CD4-positive, alpha-beta T cell treated with Interleukin-12 subunit alpha and Interleukin-12 subunit beta, for 1 hour (primary cell): ENCODE measurements around the gene CRYBG2.
"Not testable (repeated sequence)": the region's sequence is repeated elsewhere in the genome, so short reads cannot be mapped to it uniquely, and the experiment has no call there.

Source experiments
- DNase-seq: peaks from one replicate; pipeline ENCODE4 v3.0.0-alpha.2; 2020

CRYBG2 gene

GRCh38 chr1:26353976-26354820, at the start of gene CRYBG2:
Gene CRYBG2 (minus strand): TSS chr1:26354130. CDS start chr1:26346657, 7,473 bp downstream.
- DNase-seq: no peak

DNA sequence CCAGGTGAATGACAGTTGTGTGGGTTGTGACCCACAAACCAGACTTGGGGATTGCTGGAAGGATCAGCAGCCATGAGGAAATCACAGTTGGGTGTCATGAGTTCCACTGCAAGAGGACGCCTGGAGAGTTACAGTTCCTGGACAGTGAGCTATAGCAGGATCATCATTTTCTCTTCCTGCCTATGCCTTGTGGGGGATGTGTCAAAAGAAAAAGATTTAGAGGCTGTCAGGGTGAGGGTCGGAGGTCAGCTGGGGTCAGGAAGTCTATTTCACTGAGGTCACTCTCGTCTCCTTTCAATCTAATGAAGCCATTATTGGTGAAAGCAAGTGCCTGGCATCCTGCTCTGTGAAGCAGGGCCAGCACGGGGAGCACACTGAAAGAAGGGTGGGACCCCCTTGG, 49.7 kb upstream of the CRYBG2 start:
- DNase-seq: no peak

- DNase-seq: no peak
Measured at GRCh38 chr1:26401891-26402290, 48.0 kb upstream of the CRYBG2 start.

- no peak for DNase-seq
Measured at GRCh38 chr1:26399034-26399433, 45.1 kb upstream of the CRYBG2 start.

DNA sequence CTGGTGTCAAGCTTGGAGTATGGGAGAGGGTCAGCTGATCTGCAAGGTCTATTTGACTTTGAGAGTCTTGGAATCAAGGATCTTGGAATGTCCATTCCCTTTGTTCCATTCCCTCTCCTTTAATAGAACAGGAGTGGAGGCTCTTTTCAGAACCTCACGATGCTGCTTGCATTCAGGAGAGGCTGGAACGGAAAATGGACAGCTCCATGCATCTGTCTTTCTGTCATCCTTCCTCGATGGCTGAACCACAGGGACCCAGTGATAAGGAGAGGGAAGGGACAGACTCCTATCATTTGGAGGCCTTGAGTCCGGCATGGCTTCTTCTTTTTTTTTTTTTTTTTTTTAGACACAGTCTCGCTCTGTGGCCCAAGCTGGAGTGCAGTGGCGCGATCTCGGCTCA, 41.8 kb upstream of the CRYBG2 start:
- no peak for DNase-seq

- peak; percentile 69 for DNase-seq
Measured at GRCh38 chr1:26391450-26391849, 37.5 kb upstream of the CRYBG2 start.

GRCh38 chr1:26389604-26390247, 35.8 kb upstream of the CRYBG2 start:
- DNase-seq: no peak

DNA sequence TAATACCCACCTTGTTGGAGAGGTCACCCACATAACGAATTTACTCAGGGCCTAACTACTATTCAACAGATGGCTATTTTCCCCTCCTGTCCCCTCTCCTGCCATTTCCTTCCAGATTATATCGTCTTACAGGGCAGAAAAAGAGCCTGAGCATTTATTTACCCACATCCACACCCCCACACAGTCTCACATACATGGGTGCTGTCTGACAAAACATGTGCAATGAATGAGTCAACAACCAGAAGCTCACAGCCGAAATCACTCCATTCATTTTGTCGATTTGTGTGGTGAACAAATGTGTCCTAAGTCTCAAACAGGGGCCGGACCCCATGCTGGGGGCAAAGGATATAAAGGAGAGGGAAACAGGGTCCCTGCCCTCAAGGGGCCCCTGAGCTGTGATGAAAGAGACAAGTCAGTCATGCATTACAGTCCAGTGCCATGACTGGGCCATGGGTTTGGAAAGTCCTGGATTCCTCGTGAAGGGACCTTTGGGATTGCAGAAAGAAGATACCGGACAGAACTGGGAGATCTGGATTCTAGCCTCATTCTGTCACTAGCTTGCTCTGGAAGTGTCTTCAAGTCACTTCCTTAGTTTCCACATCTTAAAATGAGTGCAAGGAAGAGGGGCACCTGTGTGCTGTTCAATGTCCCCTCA, 35.0 kb upstream of the CRYBG2 start:
- no peak for DNase-seq

DNA sequence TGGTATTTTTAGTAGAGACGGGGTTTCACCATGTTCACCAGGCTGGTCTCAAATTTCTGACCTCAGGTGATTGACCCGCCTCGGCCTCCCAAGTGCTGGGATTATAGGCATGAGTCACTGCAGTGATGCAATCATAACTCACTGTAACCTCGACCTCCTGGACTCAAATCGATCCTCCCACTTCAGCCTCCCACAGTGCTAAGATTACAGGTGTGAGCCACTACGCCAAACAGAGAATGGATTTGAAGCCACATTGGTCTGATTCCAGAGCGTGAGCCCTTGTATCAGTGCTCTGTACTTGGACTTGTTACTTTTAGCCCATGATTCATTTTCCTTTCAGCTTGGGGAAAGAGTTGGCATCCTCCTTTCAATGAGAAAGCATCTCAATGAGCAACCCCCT, 33.5 kb upstream of the CRYBG2 start:
- DNase-seq: no peak

DNA sequence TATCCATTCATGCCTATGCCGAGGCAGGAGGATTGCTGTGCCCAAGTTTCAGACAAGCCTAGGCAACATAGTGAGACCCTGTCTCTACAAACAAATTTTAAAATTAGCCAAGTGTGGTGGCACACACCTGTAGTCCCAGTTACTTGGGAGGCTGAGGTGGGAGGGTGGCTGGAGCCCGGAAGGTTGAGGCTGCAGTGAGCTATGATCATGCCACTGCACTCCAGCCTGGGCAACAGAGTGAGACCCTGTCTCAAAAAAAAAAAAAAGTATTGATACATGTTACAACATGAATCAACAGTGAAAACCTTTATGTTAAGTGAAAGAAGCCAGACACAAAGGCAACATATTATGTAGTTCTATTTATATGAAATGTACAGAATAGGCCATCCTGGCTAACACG, 31.1 kb upstream of the CRYBG2 start:
- DNase-seq: not testable (repeated sequence)

DNA sequence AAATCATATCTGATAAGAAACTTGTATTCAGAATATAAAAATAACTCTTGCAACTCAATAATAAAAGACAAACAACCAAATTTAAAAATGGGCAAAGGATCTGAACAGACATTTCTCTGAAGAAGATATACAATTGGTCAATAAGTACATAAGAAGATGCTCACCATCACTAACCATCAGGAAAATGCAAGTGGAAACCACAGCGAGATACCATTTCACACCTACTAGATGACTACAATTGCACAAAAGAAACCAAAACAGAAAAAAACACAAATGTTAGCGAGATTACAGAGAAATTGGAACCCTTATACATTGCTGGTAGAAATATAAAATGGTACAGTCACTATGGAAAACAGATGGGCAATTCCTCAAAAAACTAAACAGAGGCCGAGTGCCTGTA, 30.1 kb upstream of the CRYBG2 start:
- peak; percentile 22 for DNase-seq

DNA sequence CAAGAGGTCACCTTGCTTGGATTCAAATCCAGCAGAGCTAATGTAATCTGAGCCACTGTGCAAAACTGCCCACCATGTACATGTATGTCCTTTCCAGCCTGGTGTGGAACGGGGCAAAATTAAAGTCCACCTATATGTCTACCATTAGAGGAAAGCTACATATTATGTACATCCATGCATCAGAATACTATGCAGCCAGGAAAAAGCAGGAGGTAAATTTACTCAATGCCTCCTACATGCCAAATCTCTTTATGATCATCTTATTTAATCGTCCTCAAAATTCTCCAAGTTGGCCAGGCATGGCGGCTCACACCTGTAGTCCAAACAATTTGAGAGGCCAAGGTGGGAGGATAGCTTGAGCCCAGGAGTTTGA, 24.9 kb upstream of the CRYBG2 start:
- DNase-seq: no peak

DNA sequence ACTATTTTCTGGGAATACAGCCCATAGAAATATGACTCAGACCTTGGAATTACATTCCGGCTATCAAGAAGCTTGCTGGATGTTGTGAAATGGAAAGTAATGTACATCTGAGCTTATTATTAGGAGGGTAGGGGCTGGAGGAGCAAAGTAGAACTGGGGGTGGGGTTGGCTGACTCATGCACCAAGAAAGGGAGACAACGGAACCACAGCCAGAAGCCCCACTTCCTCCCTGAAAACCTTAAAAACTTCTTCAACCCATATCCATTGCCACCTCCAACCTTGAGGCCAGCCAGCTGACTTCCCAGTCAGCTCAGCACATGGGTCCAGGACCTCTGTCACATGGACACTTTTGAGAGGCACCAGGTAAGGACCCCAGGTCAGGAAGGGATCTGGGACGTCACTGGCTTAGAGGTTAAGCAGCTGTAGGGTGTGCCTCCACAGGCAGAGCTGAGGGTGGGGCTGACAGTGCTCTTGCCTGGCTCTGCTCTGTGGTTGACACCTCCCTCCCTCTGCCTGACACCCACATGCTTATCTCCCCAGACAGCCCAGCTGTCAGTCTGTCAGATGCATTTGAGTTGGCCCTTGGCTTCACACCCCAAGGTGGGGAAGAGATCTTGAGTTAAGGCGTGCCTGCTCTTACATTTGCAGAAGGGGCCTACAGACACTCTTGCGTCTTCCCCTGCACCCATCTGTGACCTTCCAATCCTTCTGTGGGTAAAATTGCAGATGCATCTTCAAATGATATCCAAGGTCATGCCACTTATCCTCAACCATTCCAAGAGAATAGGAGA, 24.4 kb upstream of the CRYBG2 start:
- peak; percentile 85 for DNase-seq

DNA sequence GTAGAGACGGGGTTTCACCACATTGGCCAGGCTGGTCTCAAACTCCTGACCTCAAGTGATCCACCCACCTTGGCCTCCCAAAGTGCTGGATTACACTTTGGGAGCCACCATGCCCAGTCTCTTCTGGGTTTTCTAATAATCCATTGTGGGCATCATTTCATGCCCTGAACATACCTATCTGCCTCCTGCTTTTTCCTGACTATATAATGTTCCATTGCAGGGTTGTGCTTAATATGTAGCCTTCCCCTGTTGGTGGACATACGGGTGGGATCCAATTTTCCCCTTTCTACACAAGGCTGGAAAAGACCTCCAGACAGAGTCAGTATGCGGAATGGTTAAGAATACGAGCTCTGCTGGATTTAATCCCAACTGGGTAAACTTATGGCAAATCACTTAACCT, 22.1 kb upstream of the CRYBG2 start:
- DNase-seq: no peak

- peak; percentile 23 for DNase-seq
Measured at GRCh38 chr1:26375081-26375480, 21.2 kb upstream of the CRYBG2 start.

DNA sequence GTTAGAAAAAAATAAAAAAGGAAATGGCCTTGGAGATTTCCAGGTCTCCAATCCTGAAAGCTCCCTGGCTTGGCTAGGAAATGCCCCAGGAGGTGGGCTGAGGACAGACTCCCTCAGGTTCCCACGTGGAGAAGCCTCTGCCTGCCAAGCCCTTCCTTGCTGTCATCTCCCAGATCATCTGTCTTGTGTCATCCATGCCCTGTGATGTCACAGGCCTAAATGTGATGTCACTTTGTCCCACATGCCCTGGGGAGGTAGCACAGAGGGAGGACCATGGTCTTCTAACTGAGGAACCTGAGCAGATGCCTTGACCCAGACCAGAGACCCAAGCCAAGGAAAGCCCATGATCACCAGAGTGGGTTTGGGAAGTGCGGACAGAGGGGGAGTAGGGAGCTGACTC, 20.4 kb upstream of the CRYBG2 start:
- not testable (repeated sequence) for DNase-seq

DNA sequence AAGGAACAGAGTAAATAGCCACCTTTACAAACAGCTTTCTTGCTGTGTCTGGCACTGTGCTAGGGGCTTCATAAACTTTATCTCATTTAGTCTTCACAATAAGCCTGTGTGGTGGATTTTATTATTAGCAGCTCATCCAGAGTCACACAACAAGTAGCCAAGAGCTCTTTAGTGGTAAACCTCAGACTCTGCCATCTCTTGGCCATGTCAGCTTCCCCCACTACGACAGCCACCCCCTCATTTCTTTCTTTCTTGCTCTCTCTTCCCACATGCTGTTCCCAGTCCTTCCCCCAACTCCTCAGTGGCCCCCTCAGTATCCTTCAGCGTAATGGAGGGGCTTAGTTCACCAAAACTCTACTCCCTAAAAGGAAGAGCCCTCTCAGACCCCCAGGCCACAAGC, 19.9 kb upstream of the CRYBG2 start:
- DNase-seq: no peak

DNA sequence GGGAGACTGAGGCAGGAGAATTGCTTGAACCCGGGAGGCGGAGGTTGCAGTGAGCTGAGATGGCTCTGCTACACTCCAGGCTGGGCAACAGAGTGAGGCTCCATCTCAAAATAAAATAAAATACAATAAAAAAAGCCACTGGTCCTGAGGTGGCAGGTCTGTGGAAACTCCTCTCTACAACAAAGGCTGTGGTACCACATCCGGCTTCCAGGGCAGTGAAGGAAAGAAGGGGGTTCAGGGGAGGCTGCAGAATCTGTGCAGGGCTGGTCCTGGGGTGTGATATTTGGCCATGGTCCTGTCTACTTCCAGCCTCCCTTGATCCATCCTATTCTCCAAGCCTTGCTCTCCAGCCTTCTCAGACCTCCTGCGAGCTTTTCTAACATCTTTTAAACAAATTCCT, 19.4 kb upstream of the CRYBG2 start:
- DNase-seq: peak; percentile 61

DNA sequence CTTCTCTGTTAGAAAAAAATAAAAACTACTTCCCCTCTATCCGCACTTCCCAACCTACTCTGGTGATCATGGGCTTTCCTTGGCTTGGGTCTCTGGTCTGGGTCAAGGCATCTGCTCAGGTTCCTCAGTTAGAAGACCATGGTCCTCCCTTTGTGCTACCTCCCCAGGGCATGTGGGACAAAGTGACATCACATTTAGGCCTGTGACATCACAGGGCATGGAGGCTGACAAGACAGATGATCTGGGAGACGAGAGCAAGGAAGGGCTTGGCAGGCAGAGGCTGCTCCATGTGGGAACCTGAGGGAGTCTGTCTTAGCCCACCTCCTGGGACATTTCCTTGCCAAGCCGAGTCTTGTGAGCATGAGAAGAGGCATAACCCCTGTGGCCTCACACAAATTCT, 18.7 kb upstream of the CRYBG2 start, which contains the start of gene ZNF683:
Gene ZNF683, minus strand, starts transcription at position 140 of the 400 bp plus-strand sequence. CDS start 4,179 bp downstream, outside the sequence.
- DNase-seq: not testable (repeated sequence)

GRCh38 chr1:26372039-26372438, 18.1 kb upstream of the CRYBG2 start:
- DNase-seq: no peak

DNA sequence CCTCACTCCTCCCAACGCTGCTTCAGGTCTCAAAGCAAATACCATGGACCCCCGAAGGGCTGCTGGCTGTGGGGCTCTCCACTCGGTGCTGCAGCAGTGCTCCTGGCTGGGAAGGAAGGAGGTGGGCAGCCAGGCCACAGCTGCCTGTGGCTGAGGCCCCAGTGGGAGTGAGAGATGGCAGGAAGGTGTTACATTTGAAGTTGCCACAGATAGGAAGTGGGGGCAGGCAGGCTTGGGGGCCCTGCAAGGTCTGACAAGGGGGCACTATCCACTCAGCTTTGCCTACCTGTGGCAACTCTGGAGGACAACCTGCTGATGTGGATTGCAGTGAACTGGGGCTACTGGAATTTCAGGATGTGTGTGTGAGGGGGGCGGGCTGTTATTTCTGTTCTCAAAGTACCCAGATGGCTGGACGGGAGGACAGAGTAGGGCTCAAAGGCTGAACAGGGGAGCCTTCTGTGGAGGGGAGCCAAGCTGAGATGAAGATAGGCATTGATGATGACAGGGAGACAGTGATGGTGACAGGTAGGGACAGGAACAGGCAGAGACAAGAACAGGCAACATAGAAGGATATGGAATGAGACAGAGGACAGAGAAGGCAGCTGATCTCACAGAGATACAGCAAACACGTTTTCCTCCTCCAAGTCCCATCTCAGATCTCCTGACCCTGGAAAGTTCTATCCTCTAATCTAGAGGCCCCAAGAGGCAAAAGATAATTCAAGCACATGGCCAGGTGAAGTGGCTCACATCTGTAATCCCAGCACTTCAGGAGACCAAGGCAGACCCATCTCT, 16.9 kb upstream of the CRYBG2 start:
- peak; percentile 26 for DNase-seq

DNA sequence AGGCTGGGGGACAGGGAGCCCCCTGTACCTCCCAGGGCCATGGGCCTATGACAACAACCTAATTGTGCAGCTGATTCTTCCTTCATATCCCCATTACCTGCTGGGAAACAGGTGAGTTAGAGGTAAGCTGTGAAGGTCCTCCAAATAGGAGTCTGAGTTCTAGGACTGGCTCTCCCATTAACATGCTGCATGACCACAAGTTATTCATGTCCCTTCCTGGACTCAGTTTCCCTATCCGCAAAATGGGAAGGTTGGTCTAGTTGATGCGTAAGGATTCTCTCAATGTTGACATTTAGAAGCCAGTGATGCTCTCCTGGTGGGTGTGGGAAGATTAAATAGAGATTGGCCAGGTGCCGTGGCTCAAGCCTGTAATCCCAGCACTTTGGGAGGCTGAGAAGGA, 14.6 kb upstream of the CRYBG2 start:
- DNase-seq: no peak
